Astrocyte (in vitro differentiated cells and primary cell): ENCODE data around the gene LRFN5. TPM values are rescaled to one million over a fixed set of nuclear protein-coding genes. Genes with fewer than 3 reads are reported as not detected.

Experiments
- DNase-seq: peaks from one replicate; pipeline ENCODE4 v3.0.0-alpha.2; 2010; ENCODE audit warnings: low read depth
- FAIRE-seq: peaks from 2 replicates; lab custom pipeline; 2011; peaks lifted over from hg19 to GRCh38; lab: Jason Lieb, UNC
- H2AFZ ChIP-seq: 2 replicates; pipeline ENCODE4 v1.6.0; 2012; ENCODE audit warnings: low read depth, low read length, inconsistent platforms
- H3K27ac ChIP-seq: 2 replicates; pipeline ENCODE4 v1.5.1; 2011; ENCODE audit warnings: low read depth, low read length, inconsistent platforms
- H3K27me3 ChIP-seq: 2 replicates; pipeline ENCODE4 v1.6.0; 2011; ENCODE audit warnings: low read length, inconsistent platforms; ENCODE audit not compliant: insufficient read depth
- H3K36me3 ChIP-seq: 2 replicates; pipeline ENCODE4 v1.5.1; 2011; ENCODE audit warnings: low read length, inconsistent platforms; ENCODE audit not compliant: insufficient read depth
- H3K4me1 ChIP-seq: 2 replicates; pipeline ENCODE4 v1.5.1; 2011; ENCODE audit warnings: low read length, inconsistent platforms; ENCODE audit not compliant: insufficient read depth
- H3K4me2 ChIP-seq: 2 replicates; pipeline ENCODE4 v1.6.0; 2012; ENCODE audit warnings: low read length, inconsistent platforms
- H3K4me3 ChIP-seq: 2 replicates; pipeline ENCODE4 v1.5.1; 2011; ENCODE audit warnings: low read depth, mild to moderate bottlenecking, low read length, inconsistent platforms; ENCODE audit not compliant: insufficient read depth
- H3K79me2 ChIP-seq: 2 replicates; pipeline ENCODE4 v1.6.0; 2012; ENCODE audit warnings: mild to moderate bottlenecking, low read length, inconsistent platforms; ENCODE audit not compliant: insufficient read depth
- H3K9ac ChIP-seq: 2 replicates; pipeline ENCODE4 v1.6.0; 2012; ENCODE audit warnings: mild to moderate bottlenecking, low read length, inconsistent platforms
- H3K9me3 ChIP-seq: 2 replicates; pipeline ENCODE4 v1.5.1; 2012; ENCODE audit warnings: low read depth, mild to moderate bottlenecking, low read length, inconsistent platforms; ENCODE audit not compliant: insufficient read depth
- H4K20me1 ChIP-seq: 2 replicates; pipeline ENCODE4 v1.6.0; 2012; ENCODE audit warnings: low read length, inconsistent platforms; ENCODE audit not compliant: insufficient read depth
- H3K27ac Mint-ChIP-seq: one replicate; pipeline ENCODE4 v1.8.0; 2021; ENCODE audit warnings: mild to moderate bottlenecking, mixed read lengths; ENCODE audit not compliant: unreplicated experiment
- H3K27me3 Mint-ChIP-seq: one replicate; pipeline ENCODE4 v1.8.0; 2021; ENCODE audit warnings: low read depth, mixed read lengths; ENCODE audit not compliant: unreplicated experiment
- H3K36me3 Mint-ChIP-seq: one replicate; pipeline ENCODE4 v1.8.0; 2021; ENCODE audit warnings: low read depth, mixed read lengths; ENCODE audit not compliant: unreplicated experiment
- H3K4me1 Mint-ChIP-seq: one replicate; pipeline ENCODE4 v1.8.0; 2021; ENCODE audit warnings: low read depth, mixed read lengths; ENCODE audit not compliant: unreplicated experiment
- H3K4me3 Mint-ChIP-seq: one replicate; pipeline ENCODE4 v1.8.0; 2021; ENCODE audit warnings: mild to moderate bottlenecking, moderate library complexity, mixed read lengths; ENCODE audit not compliant: unreplicated experiment
- H3K9me3 Mint-ChIP-seq: one replicate; pipeline ENCODE4 v1.8.0; 2021; ENCODE audit warnings: mild to moderate bottlenecking, mixed read lengths; ENCODE audit not compliant: unreplicated experiment
- EZH2 ChIP-seq: IDR thresholded peaks from 2 replicates; pipeline ENCODE4 v1.6.1; 2012; ENCODE audit warnings: mild to moderate bottlenecking, low read length, inconsistent platforms; ENCODE audit not compliant: insufficient read depth
- total RNA-seq: library from RNA; stranded (reverse); gene quantifications from 2 replicates; pipeline ENCODE4 v1.2.1, GENCODE V29; 2021
- TF ChIP-seq, protein P1 (sequence below): IDR thresholded peaks from 2 replicates; pipeline ENCODE4 v1.5.1; 2011; ENCODE audit warnings: low read depth, mild to moderate bottlenecking, inconsistent platforms, low read length, moderate library complexity; ENCODE audit not compliant: insufficient read depth

LRFN5 gene
- total RNA-seq, 1 donor from 2014 or later, result 1.5 TPM

DNA sequence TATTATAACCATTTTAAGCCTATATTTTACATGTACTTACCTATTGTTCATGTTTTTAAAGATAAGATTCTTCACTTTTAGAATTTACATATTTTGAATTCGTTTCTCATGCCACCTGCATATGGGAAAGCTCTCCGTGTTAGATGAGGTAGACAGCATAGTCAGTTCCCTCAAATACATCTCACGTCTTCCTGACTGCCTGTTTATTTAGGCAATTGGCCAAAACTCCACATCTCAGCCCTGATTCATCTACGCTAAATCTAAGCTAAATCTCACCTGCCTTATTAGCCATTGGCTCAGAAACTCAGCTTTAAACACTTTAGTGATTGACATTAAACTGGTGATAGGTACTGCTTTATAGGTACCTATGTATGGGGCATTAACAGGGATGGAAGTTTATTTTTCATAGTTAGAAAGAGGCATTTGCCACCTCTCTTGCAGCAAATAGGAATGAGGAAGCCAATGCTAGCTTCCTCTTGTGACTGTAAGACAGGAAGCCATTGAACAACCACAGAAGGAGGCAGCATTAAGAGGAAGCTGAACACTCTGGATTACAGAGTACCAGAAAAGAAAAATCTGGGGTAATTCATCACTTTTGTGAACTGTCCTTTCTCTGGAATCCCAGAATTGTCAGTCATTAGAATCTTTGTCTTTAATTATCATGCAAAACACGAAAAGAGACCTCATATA, 111.9 kb downstream of the LRFN5 start:
- Histone ChIP-seq H2AFZ (no peak overlapping the region), H3K4me1 (no peaks in the 10 kb centered on the region), H3K4me2 (no peak overlapping the region), H3K27ac (no peak overlapping the region), H3K79me2 (no peaks in the 10 kb centered on the region), H3K4me3 (no peak overlapping the region), H3K9me3 (no peaks in the 10 kb centered on the region), H3K27me3 (no peaks in the 10 kb centered on the region), H3K36me3 (no peaks in the 10 kb centered on the region), H4K20me1 (no peaks in the 10 kb centered on the region), H3K9ac (no peak overlapping the region)
- H3K4me3 Mint-ChIP-seq, result no peak overlapping the region
- no peaks in the 10 kb centered on the region for H3K36me3 Mint-ChIP-seq
- no peaks in the 10 kb centered on the region for H3K9me3 Mint-ChIP-seq
- no peak overlapping the region for H3K27ac Mint-ChIP-seq
- no peak for DNase-seq
- no peak for FAIRE-seq
- peaks cover 4% of the 10 kb centered on the region for H3K4me1 Mint-ChIP-seq
- TF ChIP-seq, protein P1, sequence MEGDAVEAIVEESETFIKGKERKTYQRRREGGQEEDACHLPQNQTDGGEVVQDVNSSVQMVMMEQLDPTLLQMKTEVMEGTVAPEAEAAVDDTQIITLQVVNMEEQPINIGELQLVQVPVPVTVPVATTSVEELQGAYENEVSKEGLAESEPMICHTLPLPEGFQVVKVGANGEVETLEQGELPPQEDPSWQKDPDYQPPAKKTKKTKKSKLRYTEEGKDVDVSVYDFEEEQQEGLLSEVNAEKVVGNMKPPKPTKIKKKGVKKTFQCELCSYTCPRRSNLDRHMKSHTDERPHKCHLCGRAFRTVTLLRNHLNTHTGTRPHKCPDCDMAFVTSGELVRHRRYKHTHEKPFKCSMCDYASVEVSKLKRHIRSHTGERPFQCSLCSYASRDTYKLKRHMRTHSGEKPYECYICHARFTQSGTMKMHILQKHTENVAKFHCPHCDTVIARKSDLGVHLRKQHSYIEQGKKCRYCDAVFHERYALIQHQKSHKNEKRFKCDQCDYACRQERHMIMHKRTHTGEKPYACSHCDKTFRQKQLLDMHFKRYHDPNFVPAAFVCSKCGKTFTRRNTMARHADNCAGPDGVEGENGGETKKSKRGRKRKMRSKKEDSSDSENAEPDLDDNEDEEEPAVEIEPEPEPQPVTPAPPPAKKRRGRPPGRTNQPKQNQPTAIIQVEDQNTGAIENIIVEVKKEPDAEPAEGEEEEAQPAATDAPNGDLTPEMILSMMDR, result no peak
- TF ChIP-seq EZH2, result no peak
- no peaks in the 10 kb centered on the region for H3K27me3 Mint-ChIP-seq

DNA sequence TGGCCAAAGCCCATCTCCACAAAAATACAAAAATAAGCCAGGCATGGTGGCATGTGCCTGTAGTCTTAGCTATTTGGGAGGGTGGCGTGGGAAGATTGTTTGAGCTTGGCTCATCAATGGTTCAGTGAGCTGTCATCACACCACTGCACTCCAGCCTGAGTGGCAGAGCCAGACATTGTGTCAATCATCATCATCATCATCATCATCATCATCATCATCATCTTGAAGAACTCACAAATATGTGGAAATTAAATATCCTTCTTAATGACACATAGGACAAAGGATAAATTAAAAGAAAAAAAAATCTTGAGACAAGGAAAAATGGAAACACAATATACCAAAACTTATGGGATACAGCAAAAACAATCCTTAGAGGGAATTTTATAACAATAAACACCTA, 132.5 kb downstream of the LRFN5 start:
- H3K27me3 ChIP-seq, result no peaks in the 10 kb centered on the region
- no peaks in the 10 kb centered on the region for H3K79me2 ChIP-seq
- H3K4me3 ChIP-seq, result no peak overlapping the region
- H2AFZ ChIP-seq, result no peak overlapping the region
- no peak for FAIRE-seq
- Mint-ChIP-seq H3K9me3 (peaks cover 13% of the 10 kb centered on the region), H3K4me1 (no peaks in the 10 kb centered on the region), H3K36me3 (peaks cover 1% of the 10 kb centered on the region), H3K27me3 (no peaks in the 10 kb centered on the region), H3K4me3 (no peak overlapping the region), H3K27ac (no peak overlapping the region)
- H3K9ac ChIP-seq, result no peak overlapping the region
- no peaks in the 10 kb centered on the region for H3K4me1 ChIP-seq
- no peak for TF ChIP-seq EZH2
- TF ChIP-seq, protein P1, result no peak
- no peak overlapping the region for H3K27ac ChIP-seq
- H3K9me3 ChIP-seq, result no peaks in the 10 kb centered on the region
- no peak overlapping the region for H3K4me2 ChIP-seq
- DNase-seq, result no peak
- no peaks in the 10 kb centered on the region for H4K20me1 ChIP-seq
- H3K36me3 ChIP-seq, result no peaks in the 10 kb centered on the region

DNA sequence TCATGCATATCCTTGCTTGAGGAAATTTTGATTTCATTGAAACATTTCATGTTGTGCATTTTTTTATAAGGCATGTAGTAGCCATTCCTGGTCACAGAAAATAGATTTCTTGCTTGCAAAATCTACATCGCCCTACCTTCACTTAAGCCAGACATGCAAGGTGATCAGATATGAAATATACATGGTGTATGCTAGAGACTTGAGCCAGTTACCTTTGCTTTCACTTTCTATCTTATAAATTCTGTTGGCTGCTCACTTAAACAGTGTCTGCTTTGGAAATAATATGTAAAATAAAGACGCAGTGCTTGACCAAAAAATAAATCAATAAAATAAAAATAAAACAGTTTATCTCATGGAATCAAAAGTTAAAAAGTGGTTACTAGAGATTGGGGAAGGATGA, 136.5 kb downstream of the LRFN5 start:
- H3K36me3 Mint-ChIP-seq, result peaks cover 1% of the 10 kb centered on the region

More for the DNA sequence above, 136.5 kb downstream of the LRFN5 start:
- H3K4me1 Mint-ChIP-seq, result no peaks in the 10 kb centered on the region
- FAIRE-seq (no peak), DNase-seq (no peak)
- no peak overlapping the region for H3K27ac Mint-ChIP-seq
- Histone ChIP-seq H3K4me2 (no peak overlapping the region), H3K27me3 (no peaks in the 10 kb centered on the region), H3K4me1 (no peaks in the 10 kb centered on the region), H3K79me2 (no peaks in the 10 kb centered on the region), H3K4me3 (no peak overlapping the region), H2AFZ (no peak overlapping the region), H3K9me3 (no peaks in the 10 kb centered on the region), H3K36me3 (no peaks in the 10 kb centered on the region), H4K20me1 (no peaks in the 10 kb centered on the region), H3K27ac (no peak overlapping the region), H3K9ac (no peak overlapping the region)
- TF ChIP-seq EZH2, result no peak
- TF ChIP-seq, protein P1, result no peak
- no peak overlapping the region for H3K4me3 Mint-ChIP-seq
- H3K9me3 Mint-ChIP-seq, result peaks cover 5% of the 10 kb centered on the region
- no peaks in the 10 kb centered on the region for H3K27me3 Mint-ChIP-seq
